NCI-H82 treated with DMSO at 0.1 percent for 48 hours (cell line): ENCODE measurements around the gene FAM222A.
A peak's percentile ranks its signal among the peaks of the same experiment; 100 is the strongest.

Experiments used
- DNase-seq: peaks from one replicate; lab custom pipeline; 2025; ENCODE audit not compliant: unreplicated experiment; lab: John Stamatoyannopoulos, UW

The FAM222A gene

GRCh38 chr12:109724321-109724892 lies 10.8 kb downstream of the FAM222A start:
- no peak for DNase-seq

GRCh38 chr12:109725321-109726105 lies 11.9 kb downstream of the FAM222A start:
- no peak for DNase-seq

DNA sequence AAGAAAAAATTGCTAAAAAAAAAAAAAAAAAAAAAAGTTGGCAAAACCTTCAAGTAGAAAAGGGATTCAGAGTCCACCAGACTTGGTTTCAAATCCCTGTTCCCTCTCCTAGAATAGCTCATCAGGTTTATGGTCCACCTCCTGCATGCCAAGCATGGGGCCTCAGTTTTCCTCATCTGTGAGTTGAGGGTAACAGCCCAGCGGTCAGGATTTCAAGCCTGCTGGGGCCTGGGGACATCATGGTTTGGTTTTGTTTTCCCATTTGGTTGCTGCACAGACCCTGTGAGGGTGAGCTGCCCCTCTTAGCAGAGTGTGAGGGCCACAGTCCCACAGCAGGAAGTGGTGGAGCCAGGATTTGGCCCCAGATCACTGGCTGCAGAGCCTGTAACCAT lies 12.5 kb downstream of the FAM222A start:
- DNase-seq, result no peak

- no peak for DNase-seq
Observed at GRCh38 chr12:109726511-109727038, 12.9 kb downstream of the FAM222A start.

DNA sequence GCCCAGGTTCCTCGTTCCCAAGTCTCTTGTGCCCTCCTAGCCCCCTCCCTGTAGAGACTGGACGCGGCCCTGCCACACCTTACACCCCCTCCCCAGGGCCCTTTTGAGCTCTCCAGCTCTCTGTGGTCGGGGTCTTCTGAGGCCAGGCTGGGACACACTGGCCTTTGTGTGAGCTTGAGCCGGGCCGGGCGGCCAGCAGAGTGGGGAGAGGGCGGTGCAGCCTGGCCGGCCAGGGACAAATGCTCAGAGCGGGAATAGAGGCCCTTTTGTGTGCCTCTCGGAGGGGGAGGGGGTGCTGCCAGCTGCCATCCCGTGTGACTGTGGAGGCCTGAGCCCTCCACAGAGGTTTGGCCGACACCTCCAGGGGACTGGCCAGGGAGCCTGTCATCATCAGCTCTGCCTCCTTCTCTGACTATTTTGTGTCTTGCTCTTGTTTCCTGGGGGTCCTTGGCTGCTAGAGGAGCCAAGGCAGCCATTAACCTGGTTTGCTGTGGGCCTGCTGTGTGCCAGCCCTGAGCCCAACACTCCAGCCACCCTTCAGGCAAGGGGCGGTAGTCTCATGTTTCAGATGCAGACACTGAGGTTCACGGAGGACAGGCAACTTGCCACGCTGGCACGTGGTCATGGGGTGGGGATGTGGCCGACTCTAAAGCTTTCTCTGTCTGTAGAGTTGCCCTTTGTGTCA lies 13.6 kb downstream of the FAM222A start:
- no peak for DNase-seq

GRCh38 chr12:109727746-109728726 lies 14.4 kb downstream of the FAM222A start:
- no peak for DNase-seq

DNA sequence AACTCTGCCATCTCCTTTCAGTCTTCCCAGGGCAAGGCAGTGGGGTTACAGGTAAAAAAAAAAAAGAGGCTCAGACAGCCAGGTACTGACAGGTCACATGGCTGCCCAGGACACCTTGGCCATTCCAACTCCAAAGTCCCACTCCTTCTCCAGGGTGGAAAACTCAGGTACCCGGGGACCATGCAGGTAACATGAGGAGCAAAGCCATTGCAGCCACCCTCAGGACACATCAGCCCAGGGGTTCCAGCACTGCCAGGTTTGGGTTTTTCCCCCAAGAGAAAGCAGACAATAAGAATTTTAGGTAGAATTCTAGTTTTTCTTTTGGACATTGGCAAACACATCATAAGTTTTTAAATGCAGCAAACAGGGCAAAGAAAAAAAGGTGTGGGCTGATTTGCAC lies 15.3 kb downstream of the FAM222A start:
- no peak for DNase-seq

- DNase-seq, result no peak
Observed at GRCh38 chr12:109729371-109729781, 15.8 kb downstream of the FAM222A start.

DNA sequence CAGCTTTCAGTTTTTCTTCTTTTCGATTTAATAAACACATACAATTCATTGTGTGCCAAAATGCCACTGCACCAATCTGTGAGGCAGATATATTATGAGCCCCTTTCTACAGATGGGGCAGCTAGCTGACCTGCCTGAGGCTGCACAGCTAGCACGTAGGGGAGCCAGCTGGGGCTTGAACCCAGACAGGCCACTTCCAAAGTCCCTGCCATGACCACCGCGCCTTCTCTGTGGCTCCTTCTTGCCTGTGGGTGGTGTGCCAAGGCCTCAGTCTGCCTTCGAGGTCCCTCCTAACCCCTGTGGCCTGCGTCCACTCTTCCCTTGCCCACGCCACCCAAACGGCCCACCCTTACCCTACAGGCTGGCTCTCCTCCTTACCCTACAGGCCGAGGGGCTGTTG lies 16.2 kb downstream of the FAM222A start:
- no peak for DNase-seq

- DNase-seq, result no peak
Observed at GRCh38 chr12:109730306-109731145, 16.9 kb downstream of the FAM222A start.

DNA sequence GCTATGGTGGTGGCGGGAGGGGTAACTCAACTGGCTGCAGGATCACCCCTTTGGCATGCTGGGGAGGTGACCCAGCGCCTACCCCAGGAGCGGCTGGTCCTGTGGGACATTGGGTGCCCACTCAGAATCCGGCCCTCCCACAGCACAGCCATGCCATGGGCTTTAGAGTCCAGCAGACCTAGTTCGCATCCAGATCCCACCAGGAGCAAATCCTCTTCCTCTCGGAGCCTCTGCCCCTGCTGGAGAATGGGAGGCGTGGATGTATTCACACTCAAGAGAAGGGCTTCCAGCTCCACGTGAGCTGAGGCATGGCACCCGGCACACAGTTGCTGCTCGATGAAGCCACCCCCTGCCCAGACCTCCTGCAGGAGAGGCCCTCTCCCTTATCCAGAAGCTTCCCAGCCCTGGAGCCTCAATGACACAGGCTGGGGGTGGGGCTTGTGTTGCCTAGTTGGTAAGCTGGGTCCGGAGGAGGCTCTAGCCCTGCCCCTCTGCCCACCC lies 17.7 kb downstream of the FAM222A start:
- no peak for DNase-seq

DNA sequence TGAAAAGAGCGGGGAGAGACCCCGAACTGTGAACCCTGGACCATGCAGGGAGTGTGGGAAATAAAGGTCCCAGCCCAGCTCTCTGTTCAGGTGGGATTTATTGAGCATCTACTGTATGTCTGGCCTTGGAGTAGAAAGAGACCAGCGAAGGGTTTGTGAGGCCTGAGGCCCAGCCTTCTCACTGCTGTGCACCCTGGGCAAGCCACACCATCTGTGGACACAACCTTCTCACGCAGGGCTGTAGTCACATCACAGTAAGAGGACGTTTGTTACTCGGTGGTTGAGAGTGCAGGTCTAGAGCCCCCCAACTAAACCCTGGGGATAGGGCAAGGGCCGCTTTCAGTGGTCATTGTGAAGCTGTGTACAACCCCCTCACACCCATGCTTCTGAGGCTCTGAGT lies 18.2 kb downstream of the FAM222A start:
- no peak for DNase-seq

DNA sequence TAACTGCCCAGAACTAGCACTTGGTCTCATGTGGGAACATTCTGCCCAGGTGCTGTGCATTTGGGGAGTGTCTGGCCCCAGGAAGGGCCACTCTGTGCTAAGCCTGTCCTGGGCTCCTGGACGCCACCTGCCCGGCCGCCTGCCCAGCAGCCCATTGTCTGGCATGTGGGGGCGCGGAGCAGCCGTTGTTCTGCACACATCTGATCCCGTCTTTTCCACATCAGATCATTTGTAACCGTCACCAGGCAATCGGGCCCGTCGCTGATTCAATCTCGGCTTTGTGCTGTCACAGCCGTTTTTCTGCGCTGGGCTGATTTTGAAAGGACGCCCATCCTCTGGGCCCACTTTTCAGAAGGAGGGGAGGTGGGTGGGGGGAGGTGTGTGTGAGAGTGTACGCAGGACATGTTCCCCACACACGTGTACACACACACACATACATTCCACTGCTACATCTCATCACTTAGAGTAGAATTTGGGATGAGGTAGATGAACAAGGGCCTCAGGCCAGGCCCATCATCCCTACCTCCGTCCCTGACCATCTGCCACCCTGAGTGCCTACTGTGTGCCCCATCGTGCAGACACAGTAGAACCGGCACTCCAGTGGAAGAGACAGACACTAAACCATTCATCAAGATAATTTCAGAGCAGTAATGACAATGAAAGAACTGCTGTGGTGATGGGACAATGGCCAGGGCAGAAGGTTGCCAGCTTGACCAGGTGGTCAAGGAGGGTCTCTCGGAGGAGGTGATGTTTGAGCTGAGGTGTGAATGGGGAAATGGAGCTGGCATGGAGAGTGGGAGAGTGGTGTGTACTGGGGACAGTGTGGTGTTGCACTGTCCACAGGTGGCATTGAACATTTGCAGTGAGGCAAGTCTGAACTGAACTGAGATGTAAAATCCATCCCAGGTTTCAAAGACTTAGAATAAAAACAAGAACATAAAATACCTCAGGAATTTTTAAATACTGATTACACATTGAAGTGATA lies 19.0 kb downstream of the FAM222A start:
- DNase-seq, result no peak

DNA sequence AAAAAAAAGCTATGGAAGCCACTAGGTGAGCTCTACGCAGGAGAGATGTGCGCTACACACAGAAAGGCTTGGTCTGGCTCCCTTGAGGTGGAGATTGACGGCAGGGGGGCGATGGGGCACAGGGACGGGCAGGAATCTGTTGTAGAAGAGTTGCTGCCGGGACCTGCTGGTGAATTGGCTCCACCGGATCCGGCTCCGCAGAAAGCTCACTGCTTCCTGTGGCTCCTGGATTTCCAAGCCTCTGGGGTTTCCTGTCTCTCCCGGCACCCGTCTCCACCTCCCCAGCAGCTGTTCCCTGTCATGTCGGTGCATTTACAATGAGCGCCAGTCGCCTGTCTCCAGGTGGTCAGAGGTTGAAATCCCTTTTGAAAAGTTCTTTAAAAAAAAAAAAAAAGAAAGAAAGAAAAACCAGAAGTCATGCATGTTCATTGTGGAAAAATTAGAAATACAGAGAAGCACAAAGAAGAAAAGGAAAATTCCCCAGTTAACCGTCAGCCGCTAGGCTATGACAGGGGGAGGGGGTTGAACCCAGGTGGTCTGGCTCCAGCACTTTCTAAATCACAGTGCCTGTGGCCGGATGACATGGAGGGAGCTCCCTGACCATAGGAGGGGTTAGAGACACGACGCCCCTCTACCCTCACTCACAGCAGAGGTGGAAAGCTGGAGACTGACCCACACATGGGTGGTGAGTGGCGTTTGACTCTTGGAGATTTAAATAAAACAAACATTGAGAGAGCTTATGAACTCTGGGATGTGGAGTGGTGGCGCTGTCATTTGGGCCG lies 20.8 kb downstream of the FAM222A start:
- peak; percentile 34 for DNase-seq

DNA sequence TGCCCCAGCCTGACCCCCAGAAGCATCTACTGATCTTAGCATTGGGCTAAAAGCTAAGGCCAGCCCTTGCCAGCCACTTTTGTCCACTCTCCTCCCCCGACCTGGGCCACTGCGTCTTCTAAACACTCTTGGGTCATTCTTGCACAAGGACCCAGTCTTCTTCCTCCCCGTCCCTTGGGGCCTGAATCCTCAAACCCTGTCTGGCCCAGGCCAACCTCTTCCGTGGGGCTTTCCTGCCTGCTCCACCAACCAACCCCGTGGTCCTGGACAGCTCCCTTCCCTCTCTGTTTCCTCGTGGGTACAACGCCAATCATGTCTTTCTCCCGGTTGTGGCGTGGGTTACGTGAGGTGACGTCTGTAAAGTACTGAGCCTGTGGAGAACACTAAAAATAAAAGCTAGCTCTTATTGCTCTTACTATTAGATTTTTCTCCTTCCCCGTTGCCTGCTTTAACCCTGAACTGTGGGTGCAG lies 21.5 kb downstream of the FAM222A start:
- no peak for DNase-seq

GRCh38 chr12:109735825-109736551 lies 22.4 kb downstream of the FAM222A start:
- no peak for DNase-seq

DNA sequence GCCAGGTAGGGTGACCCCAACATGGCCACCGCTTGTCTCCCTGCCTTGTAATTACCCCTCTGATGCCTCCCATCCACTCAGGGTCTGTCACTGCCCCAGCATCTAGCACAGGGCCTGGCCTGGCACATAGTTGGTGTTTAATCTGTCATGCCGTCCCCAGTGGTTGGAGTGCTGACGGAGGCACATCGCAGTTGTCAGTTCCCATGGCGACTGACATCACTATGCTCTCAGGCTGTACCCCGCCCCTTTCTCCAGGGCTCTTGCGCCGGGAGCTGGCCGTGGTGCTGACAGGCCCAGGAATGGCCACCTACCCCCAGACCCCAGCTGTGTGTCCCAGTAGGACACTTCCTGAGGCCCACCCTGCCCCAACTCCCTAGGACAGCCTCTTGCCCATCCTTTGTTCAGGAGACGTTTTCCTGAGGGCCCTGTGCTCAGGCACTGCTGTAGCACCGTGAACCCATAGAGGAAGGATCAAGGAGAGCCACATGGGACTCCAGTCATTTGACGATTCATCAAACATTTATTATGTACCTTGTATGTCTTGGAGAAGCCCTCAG lies 23.0 kb downstream of the FAM222A start:
- DNase-seq, result no peak
